Endodermal cell (in vitro differentiated cells): ENCODE results near the gene LRP8. TPM values are rescaled to one million over a fixed set of nuclear protein-coding genes. Genes with fewer than 3 reads are reported as not detected.

Source experiments
- DNase-seq: peaks from one replicate; pipeline ENCODE4 v3.0.0-alpha.2; 2017
- H3K27ac ChIP-seq: 2 replicates; pipeline ENCODE4 v1.5.1; 2013; ENCODE audit warnings: mild to moderate bottlenecking, low read depth, low read length, moderate library complexity
- H3K27me3 ChIP-seq: 2 replicates; pipeline ENCODE4 v1.6.1; 2013; ENCODE audit warnings: mild to moderate bottlenecking, low read length, moderate library complexity; ENCODE audit not compliant: insufficient read depth, control insufficient read depth, poor library complexity, severe bottlenecking
- H3K36me3 ChIP-seq: 2 replicates; pipeline ENCODE4 v1.7.0; 2013; ENCODE audit warnings: mild to moderate bottlenecking, low read length, moderate library complexity; ENCODE audit not compliant: control insufficient read depth, insufficient read depth
- H3K4me1 ChIP-seq: one replicate; pipeline ENCODE4 v1.7.0; 2013; ENCODE audit warnings: low read length; ENCODE audit not compliant: control insufficient read depth, insufficient read depth
- H3K4me3 ChIP-seq: 2 replicates; pipeline ENCODE4 v1.5.1; 2013; ENCODE audit warnings: mild to moderate bottlenecking, low read length, moderate library complexity
- H3K9ac ChIP-seq: 2 replicates; pipeline ENCODE4 v1.6.1; 2013; ENCODE audit warnings: mild to moderate bottlenecking, low read length, moderate library complexity; ENCODE audit not compliant: poor library complexity, severe bottlenecking; ENCODE audit errors: extremely low read depth
- H3K9me3 ChIP-seq: 2 replicates; pipeline ENCODE4 v1.6.1; 2013; ENCODE audit warnings: mild to moderate bottlenecking, low read length, moderate library complexity; ENCODE audit not compliant: control insufficient read depth
- H3K27ac Mint-ChIP-seq: 2 replicates; pipeline ENCODE4 v1.8.0; 2020; ENCODE audit warnings: mixed read lengths
- H3K27me3 Mint-ChIP-seq: 2 replicates; pipeline ENCODE4 v1.8.0; 2021; ENCODE audit warnings: mild to moderate bottlenecking, mixed read lengths; ENCODE audit not compliant: insufficient read depth
- H3K36me3 Mint-ChIP-seq: 2 replicates; pipeline ENCODE4 v1.8.0; 2020; ENCODE audit warnings: low read depth, mixed read lengths
- H3K4me1 Mint-ChIP-seq: 2 replicates; pipeline ENCODE4 v1.8.0; 2020; ENCODE audit warnings: mixed read lengths
- H3K4me3 Mint-ChIP-seq: 2 replicates; pipeline ENCODE4 v1.8.0; 2020; ENCODE audit warnings: mild to moderate bottlenecking, moderate library complexity, mixed read lengths
- H3K9me3 Mint-ChIP-seq: 2 replicates; pipeline ENCODE4 v1.8.0; 2020; ENCODE audit warnings: mild to moderate bottlenecking, mixed read lengths
- WGBS, 2 experiments: methylation state at CpG; one replicate each; pipeline versions ENCODE4 v1.1.5 to v1.1.7; 2013; ENCODE audit warnings: missing lambda C conversion rate in 2 of 2, mixed read lengths in 1 of 2; ENCODE audit not compliant: insufficient coverage in 1 of 2, insufficient read length in 1 of 2; 5-methylcytosine and 5-hydroxymethylcytosine counted together
- total RNA-seq, 2 donors: library from RNA; stranded (reverse); fragmentation: NEBNext Ultra II Directional in 1 of 2; extraction: Animal tissue kit (Norgen Biotek cat#: 25700) in 1 of 2; gene quantifications; 2 replicates in 1 of 2; 3 replicates in 1 of 2; pipeline ENCODE4 v1.2.1, GENCODE V29; 2021
- TF ChIP-seq, protein P1 (sequence below): fragments of 200-600 bp; sonication (generic); conservative IDR thresholded peaks from 2 replicates; pipeline ENCODE4 v1.5.0; 2021; ENCODE audit warnings: antibody characterized with exemption, mild to moderate bottlenecking

LRP8 gene
- total RNA-seq, 2 donors from 2014 or later = 29.1 to 39.6 TPM

- no peaks in the 10 kb centered on the region for H3K27me3 ChIP-seq
- peaks cover 37% of the 10 kb centered on the region for H3K36me3 ChIP-seq
- no peak overlapping the region for H3K27ac ChIP-seq
- no peak overlapping the region for H3K9ac ChIP-seq
- Mint-ChIP-seq H3K27me3 (no peaks in the 10 kb centered on the region), H3K4me3 (no peak overlapping the region), H3K9me3 (no peaks in the 10 kb centered on the region), H3K36me3 (peaks cover 53% of the 10 kb centered on the region), H3K4me1 (no peaks in the 10 kb centered on the region), H3K27ac (peak overlapping the region; percentile 29)
- DNase-seq = no peak
- TF ChIP-seq, protein P1, sequence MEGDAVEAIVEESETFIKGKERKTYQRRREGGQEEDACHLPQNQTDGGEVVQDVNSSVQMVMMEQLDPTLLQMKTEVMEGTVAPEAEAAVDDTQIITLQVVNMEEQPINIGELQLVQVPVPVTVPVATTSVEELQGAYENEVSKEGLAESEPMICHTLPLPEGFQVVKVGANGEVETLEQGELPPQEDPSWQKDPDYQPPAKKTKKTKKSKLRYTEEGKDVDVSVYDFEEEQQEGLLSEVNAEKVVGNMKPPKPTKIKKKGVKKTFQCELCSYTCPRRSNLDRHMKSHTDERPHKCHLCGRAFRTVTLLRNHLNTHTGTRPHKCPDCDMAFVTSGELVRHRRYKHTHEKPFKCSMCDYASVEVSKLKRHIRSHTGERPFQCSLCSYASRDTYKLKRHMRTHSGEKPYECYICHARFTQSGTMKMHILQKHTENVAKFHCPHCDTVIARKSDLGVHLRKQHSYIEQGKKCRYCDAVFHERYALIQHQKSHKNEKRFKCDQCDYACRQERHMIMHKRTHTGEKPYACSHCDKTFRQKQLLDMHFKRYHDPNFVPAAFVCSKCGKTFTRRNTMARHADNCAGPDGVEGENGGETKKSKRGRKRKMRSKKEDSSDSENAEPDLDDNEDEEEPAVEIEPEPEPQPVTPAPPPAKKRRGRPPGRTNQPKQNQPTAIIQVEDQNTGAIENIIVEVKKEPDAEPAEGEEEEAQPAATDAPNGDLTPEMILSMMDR = no peak
- 96 to 100% methylated on average over 2 of the region's 2 CpGs for WGBS, 2 experiments
- no peaks in the 10 kb centered on the region for H3K9me3 ChIP-seq
- no peak overlapping the region for H3K4me3 ChIP-seq
- no peaks in the 10 kb centered on the region for H3K4me1 ChIP-seq
Measured at GRCh38 chr1:53273526-53273925, 54.3 kb downstream of the LRP8 start.

GRCh38 chr1:53272349-53272748 is 55.5 kb downstream of the LRP8 start:
- no peaks in the 10 kb centered on the region for H3K4me1 ChIP-seq
- H3K36me3 Mint-ChIP-seq = peaks cover 45% of the 10 kb centered on the region
- 67 to 92% methylated on average over 1 to 4 of the region's 4 CpGs for WGBS, 2 experiments
- H3K27ac Mint-ChIP-seq = no peak overlapping the region
- H3K9me3 Mint-ChIP-seq = no peaks in the 10 kb centered on the region
- H3K4me3 ChIP-seq = no peak overlapping the region
- H3K36me3 ChIP-seq = peaks cover 33% of the 10 kb centered on the region
- no peaks in the 10 kb centered on the region for H3K9me3 ChIP-seq
- H3K27me3 ChIP-seq = no peaks in the 10 kb centered on the region
- TF ChIP-seq, protein P1 = no peak
- H3K9ac ChIP-seq = no peak overlapping the region
- H3K27me3 Mint-ChIP-seq = no peaks in the 10 kb centered on the region
- no peak for DNase-seq
- H3K27ac ChIP-seq = no peak overlapping the region
- no peaks in the 10 kb centered on the region for H3K4me1 Mint-ChIP-seq
- H3K4me3 Mint-ChIP-seq = no peak overlapping the region

GRCh38 chr1:53271446-53272090 is 56.3 kb downstream of the LRP8 start:
- Histone ChIP-seq H3K9me3 (no peaks in the 10 kb centered on the region), H3K36me3 (peaks cover 30% of the 10 kb centered on the region), H3K27ac (no peak overlapping the region), H3K9ac (no peak overlapping the region), H3K4me1 (no peaks in the 10 kb centered on the region), H3K4me3 (no peak overlapping the region), H3K27me3 (no peaks in the 10 kb centered on the region)
- no peaks in the 10 kb centered on the region for H3K9me3 Mint-ChIP-seq
- DNase-seq = no peak
- no peak overlapping the region for H3K4me3 Mint-ChIP-seq
- no peaks in the 10 kb centered on the region for H3K27me3 Mint-ChIP-seq
- TF ChIP-seq, protein P1 = no peak
- H3K27ac Mint-ChIP-seq = no peak overlapping the region
- H3K36me3 Mint-ChIP-seq = peaks cover 46% of the 10 kb centered on the region
- H3K4me1 Mint-ChIP-seq = no peaks in the 10 kb centered on the region
- whole genome bisulfite sequencing, 2 experiments = 96 to 100% methylated on average over 1 to 5 of the region's 5 CpGs
